Measurements from ENCODE around the gene PLXNA2.

PLXNA2 gene

GRCh38 chr1:208242941-208243526 is 1.1 kb downstream of the PLXNA2 start:
- no peak for DNase-seq (ENCODE audit: low read depth)

- no peak for DNase-seq (ENCODE audit: low read depth)
These were observed 2.0 kb downstream of the PLXNA2 start for GRCh38 chr1:208242146-208242545.

DNA sequence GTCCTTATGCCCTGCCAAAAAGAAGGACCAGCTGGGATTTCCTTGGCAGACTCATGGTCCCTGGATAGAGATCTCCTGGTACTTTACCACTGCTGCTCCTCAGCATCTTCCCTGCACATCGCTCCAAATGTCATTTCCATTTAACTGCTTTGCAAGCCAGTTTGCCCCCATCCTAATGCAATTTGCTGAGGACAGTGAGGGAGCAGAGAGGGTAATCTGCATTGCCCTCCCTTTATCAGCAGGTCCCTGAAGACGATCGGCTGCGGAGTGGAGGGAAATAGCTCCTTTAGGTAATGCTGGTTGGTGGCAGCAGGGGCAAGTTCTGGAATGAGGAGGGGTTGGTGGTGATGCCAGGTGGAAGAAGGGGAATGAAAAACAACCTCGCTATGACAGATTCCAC is 2.7 kb downstream of the PLXNA2 start:
- no peak for DNase-seq (ENCODE audit: low read depth)

- no peak for DNase-seq (ENCODE audit: low read depth)
These were observed 3.4 kb downstream of the PLXNA2 start for GRCh38 chr1:208240662-208241355.

DNA sequence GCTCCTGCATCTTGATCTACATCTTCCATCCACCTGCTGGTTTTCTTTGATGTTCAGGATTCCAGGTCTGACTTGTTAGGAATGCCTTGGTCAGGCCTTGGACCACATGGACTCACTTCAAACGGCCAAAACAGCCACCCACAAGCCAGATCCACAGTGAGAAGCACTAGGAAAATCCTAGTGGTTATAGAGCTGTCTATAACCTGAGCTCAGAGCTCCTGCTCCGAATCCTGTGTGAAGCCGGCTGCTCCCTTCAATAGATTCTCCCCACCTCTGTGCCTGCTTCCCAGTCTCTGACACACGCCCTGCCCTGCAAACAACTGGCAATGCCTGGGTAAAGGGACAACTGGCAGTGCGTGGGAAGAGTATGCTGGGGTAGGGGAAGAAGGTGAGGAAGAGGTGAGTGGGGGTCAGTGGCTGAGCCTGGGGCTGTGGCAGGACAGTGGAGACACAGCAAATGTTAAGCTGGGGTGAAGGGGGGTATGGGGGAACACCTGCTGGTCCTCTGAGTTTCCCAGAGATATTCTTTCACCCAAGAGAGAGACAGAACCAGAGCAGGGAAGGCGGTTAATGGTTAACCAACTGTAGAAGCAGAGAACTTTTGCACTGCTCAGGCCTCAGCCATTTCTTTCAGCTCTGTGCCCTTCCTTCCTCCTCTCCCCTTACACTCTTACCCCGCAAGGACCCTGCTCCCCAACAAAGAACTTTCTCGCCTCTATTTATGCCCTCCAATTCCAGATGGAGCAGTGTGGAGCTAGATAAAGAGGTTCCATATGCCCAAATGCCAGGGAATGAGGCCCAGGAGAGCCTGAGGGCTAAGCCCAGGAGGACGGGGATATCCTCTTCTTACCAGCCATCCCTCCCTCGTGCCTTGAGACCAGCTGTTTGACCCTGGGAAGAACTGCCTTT is 4.5 kb downstream of the PLXNA2 start:
- DNase-seq (ENCODE audit: low read depth), result no peak

DNA sequence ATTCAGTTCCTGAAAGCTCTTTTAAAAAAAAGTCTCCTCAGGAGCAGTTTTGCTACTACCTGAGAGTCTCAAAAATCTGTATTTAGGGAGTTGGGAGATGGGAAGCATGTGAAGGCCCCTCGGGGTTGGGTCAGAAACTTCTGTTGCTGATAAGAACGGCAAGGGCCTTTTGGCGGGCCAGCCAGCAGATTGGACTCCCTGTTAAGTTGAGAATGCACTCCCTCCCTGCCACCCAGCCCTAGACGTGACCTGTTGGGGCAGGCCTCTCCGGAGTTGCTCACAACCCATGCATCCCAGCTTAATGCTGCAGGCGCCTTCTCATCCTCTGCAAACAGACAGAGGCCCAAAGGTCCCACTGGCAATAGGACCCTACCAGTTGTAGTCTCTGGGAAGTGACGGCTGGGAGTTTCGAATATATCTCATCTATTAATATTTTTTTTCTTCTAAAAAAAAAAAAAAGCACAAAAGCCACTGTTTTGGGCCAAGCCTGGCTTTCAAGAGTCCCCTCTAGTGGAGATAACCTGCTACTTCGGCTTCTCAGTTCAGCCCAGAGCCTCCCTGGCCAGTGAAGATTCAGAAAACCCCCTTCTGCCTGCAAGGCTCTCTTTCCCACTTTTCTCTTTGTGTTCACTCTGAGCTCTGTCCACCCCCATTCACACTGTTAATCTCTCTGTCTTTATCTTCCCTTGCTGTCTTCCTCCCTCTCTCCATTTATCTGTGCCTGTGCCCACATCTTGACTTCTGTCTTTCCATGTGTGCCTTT is 5.3 kb downstream of the PLXNA2 start:
- no peak for DNase-seq (ENCODE audit: low read depth)

DNA sequence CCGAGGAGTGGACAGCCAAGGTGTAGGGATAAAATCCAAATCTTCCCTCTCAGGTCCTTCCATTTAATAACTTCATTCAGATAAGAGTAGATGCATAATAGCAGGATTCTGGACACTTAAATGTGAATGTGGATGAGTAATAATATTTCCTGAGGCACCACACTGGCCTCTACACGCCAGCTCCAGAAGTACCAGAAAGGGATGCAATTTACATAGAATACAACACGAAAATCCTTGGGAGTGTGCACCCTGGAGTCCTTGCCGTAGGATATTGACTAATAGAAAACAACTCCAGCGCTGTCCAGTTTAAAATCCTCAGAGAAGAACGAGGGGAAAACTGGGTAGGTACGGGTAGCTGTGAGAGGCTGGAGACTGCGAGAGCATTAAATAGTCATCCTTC is 6.9 kb downstream of the PLXNA2 start:
- no peak for DNase-seq (ENCODE audit: low read depth)

DNA sequence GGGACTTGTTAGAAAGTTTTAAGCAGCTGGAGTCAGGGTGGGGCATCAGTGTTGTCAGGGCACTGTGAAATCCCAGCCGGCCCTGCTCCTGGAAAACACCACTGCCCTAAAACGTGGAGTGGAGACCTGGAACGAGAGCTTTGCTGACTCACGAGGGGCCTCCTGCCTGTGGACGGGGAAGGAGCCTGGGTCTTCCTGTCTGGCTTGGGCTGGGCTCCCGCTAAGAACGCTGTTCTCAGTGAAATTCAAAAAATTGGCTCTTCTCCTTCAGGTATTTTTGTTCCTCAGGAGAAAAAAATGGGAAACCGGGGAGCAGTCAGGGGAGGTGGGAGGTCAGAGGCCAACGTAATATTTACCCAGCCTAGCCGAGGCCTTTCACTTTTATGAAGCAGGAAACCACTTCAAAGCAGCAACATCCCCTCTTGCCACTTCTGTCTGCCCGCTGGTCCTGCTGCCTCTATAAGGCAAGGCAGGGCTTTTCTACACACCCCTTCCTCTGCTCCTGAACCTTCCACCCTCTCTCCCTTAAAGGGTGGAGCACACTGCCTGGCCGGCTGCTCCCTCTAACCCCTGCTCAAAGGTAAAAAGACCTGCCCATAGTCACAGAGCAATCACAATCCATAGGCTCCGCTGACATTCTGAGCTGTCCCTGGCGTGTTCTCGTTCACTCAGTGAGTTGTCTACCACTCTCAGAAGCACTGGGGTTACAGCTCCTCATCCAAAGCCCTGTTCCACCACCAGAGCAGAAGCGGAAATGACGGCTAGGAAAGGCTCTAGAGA is 8.0 kb downstream of the PLXNA2 start:
- no peak for DNase-seq (ENCODE audit: low read depth)

DNA sequence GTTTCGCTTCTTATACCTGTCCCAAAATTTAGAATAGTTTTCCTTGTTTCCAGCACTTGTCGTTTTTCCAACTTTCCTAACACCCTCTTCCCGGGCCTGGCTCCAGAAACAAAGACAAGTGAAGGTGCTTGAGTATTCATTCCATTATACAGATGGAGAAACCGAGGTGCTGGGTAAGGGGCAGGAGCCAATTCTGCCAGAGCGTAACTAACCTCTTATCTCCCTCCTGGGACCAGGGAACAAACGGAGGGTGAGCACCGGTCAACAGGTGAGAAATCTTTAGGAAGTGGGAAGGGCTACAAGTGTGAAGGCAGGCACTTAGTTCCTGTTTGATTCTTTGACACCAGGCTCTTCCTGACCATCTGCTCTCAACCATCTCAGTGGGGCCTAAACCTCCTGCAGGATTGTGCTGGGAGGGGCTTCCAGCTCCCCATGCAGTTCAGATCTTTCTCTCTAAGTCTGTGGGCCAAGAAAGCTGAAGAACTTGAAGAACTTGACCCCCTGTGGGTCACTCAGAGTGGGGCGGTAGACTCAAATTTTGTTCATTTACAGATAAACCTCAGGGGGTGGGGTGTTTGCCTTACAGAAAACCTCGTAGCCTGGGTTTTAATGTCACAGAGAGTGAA is 8.7 kb downstream of the PLXNA2 start:
- DNase-seq (ENCODE audit: low read depth), result no peak

DNA sequence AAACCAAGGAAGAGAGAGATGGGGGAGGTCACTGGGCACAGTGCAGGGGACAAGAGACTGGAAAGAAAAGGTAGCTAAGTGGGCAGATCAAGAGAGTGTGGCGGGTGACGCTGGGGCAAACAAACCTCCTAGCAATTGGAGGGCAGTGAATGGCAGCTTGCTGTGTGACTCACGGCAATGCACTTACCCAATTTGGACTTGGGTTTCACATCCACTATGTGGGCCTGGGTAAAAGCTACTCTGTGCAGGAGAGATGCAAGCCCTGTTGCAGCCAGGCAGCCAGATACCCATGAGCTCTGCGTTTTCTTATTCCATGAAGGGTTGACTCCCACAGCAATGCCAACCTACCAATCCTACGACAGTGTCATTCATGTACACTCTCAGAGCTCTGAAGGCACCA is 9.5 kb downstream of the PLXNA2 start:
- no peak for DNase-seq (ENCODE audit: low read depth)

DNA sequence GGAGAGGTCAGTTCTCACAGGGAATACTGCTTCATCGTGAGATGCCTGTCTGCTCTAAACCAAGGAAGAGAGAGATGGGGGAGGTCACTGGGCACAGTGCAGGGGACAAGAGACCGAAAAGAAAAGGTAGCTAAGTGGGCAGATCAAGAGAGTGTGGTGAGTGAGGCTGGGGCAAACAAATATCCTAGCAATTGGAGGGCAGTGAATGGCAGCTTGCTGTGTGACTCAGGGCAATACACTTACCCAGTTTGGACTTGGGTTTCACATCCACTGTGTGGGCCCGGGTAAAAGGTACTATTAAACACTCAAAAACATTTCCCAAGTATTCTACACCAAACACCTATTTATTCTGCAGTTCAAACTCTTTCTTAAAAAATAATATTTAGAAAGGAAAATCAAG is 10.2 kb downstream of the PLXNA2 start:
- no peak for DNase-seq (ENCODE audit: low read depth)

DNA sequence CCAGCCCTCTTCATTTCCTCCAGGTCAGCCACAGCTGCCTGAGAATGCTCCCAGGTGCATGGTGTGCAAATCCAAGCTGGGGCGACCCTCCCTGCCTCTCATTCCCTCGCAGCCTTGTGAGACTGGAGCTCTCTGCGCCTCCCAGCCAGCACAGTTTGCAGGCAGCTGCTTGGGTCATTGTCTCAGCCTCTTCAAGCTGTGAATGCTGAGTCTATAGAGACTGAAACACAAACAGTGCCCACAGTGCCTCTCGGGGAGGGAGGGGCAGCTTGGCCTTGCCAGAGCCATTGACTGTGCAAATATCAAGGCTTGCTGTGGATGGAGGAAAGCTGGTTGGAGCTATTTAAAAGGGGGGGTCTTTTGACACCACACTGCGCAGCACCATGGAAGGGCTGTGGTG is 10.6 kb downstream of the PLXNA2 start:
- no peak for DNase-seq (ENCODE audit: low read depth)

GRCh38 chr1:208232662-208233038 is 11.5 kb downstream of the PLXNA2 start:
- DNase-seq (ENCODE audit: low read depth), result no peak

- no peak for DNase-seq (ENCODE audit: low read depth)
These were observed 12.1 kb downstream of the PLXNA2 start for GRCh38 chr1:208231881-208232661.

DNA sequence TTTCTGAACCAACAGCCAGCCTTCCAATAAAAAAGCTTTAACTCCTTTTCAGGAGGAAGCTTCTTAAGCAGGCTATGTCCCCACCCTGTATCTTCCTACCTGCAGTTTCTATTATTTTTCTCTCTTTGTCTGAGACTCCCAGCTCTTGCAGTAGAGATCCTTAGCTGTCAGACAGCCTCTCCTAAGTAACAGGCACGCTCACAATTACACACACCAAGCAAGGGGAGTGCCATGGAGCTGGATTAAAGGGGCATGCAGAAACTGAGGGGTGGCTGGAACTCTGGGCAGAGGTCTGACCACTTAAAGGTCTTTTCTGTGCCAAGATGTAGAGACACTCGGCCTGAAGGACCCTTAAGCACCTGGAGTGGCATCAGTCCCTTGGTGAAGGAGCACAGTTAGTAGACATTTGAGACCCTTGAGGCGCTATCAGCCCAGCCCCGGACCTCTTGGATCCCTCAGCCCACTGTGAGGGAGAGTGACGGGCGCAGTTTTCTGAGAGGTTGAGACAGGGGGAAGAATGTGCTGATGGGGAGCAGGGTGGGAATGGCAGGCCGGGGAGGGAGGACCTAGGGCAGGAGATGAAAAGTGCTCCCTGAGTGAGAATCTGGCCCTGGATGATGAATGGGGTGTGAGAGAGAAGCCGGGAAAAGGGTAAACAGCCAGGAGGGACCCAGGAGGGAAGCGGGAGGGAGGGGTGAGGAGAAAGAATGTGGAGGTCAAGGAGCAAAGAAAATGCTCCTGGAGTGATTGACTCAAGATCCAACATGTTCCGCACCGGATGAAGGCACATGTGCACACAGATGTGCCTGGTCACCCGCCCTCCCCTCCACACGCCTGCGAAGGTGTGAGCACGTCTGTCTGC is 13.3 kb downstream of the PLXNA2 start:
- no peak for DNase-seq (ENCODE audit: low read depth)

DNA sequence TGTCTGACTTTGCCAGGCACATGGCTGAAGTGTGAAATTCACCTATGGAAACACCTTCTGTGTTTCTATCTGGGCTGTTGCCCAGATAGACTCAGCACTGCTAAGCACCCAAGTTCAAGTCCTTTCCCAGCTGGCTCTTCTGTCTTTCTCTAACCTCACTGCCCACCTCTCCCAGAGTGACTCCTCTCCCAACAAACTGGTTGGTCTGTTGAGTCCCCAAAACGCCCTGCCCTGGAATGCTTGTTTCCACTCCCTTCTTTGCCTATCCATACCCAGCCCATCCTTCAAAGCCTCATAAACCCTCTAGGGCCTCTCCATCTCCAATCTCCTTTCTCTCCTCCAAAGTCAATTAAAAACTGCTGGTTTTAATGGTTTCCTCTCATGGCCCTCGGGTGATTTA is 15.6 kb downstream of the PLXNA2 start:
- DNase-seq (ENCODE audit: low read depth), result no peak

- DNase-seq (ENCODE audit: low read depth), result no peak
These were observed 16.2 kb downstream of the PLXNA2 start for GRCh38 chr1:208228026-208228425.

- DNase-seq (ENCODE audit: low read depth), result no peak
These were observed 16.8 kb downstream of the PLXNA2 start for GRCh38 chr1:208227366-208227765.

Measured in stromal cell of bone marrow (primary cell).